PC-3 (cell line): ENCODE measurements around the gene GIMAP8. TPM values are rescaled to one million over a fixed set of nuclear protein-coding genes. Genes with fewer than 3 reads are reported as not detected.
"Not testable (repeated sequence)": the region's sequence is repeated elsewhere in the genome, so short reads cannot be mapped to it uniquely, and the experiment has no call there.

Source experiments
- ATAC-seq: fragments of 200-7000 bp; cut with Tn5 transposase; 2 replicates; pipeline ENCODE4 v1.9.1; 2020; ENCODE audit warnings: mild to moderate bottlenecking, moderate library complexity
- BruUV-seq: library from RNA; stranded (reverse); fragments of 400-500 nt; replicated peaks from 2 replicates; lab custom pipeline; 2021; lab: Mats Ljungman, UMichigan
- CTCF ChIA-PET: fragments of 300-600 bp; sonication (Branson Sonifier 250); formaldehyde crosslinking; loops from one replicate; lab custom pipeline; 2022; ENCODE audit warnings: antibody characterized with exemption; lab: Charles Lee
- POLR2A ChIA-PET: fragments of 300-600 bp; sonication (Branson Sonifier 250); formaldehyde crosslinking; loops from one replicate; lab custom pipeline; 2022; ENCODE audit warnings: antibody characterized with exemption; ENCODE audit not compliant: unreplicated experiment; lab: Charles Lee
- DNase-seq: peaks from one replicate; pipeline ENCODE4 v3.0.0-alpha.2; 2015
- H2AFZ ChIP-seq: fragments of 300-600 bp; sonication (generic); 2 replicates; pipeline ENCODE4 v1.6.0; 2016; ENCODE audit warnings: antibody characterized with exemption, low read length
- H3F3A ChIP-seq: fragments of 300-600 bp; sonication (generic); one replicate; pipeline ENCODE4 v1.6.0; 2017; ENCODE audit warnings: antibody characterized with exemption, low read length, control low read depth, mild to moderate bottlenecking; ENCODE audit not compliant: unreplicated experiment
- H3K27ac ChIP-seq: fragments of 300-600 bp; sonication (generic); 2 replicates; pipeline ENCODE4 v1.5.1; 2016; ENCODE audit warnings: mild to moderate bottlenecking, low read length
- H3K27me3 ChIP-seq: fragments of 300-600 bp; sonication (generic); 2 replicates; pipeline ENCODE4 v1.6.1; 2016; ENCODE audit warnings: low read length, mixed read lengths
- H3K36me3 ChIP-seq: fragments of 300-600 bp; sonication (generic); 2 replicates; pipeline ENCODE4 v1.6.1; 2016; ENCODE audit warnings: low read depth, mixed run types, low read length, mixed read lengths
- H3K4me1 ChIP-seq: fragments of 300-600 bp; sonication (generic); 2 replicates; pipeline ENCODE4 v1.5.1; 2016; ENCODE audit warnings: low read length; ENCODE audit not compliant: insufficient read depth
- H3K4me2 ChIP-seq: fragments of 300-600 bp; sonication (generic); 2 replicates; pipeline ENCODE4 v1.6.0; 2016; ENCODE audit warnings: low read length
- H3K4me3 ChIP-seq: fragments of 300-600 bp; sonication (generic); 2 replicates; pipeline ENCODE4 v1.5.1; 2016; ENCODE audit warnings: mild to moderate bottlenecking, low read length, mixed read lengths
- H3K79me2 ChIP-seq: fragments of 300-600 bp; sonication (generic); 2 replicates; pipeline ENCODE4 v1.6.1; 2017; ENCODE audit warnings: low read length, mixed read lengths
- H3K9ac ChIP-seq: fragments of 300-600 bp; sonication (generic); 2 replicates; pipeline ENCODE4 v1.6.0; 2016; ENCODE audit warnings: mild to moderate bottlenecking, low read length
- H3K9me2 ChIP-seq: fragments of 300-600 bp; sonication (generic); replicated peaks from 2 replicates; pipeline ENCODE4 v1.6.1; 2016; ENCODE audit warnings: mixed run types, low read length, mixed read lengths
- H3K9me3 ChIP-seq: fragments of 300-600 bp; sonication (generic); 2 replicates; pipeline ENCODE4 v1.6.1; 2016; ENCODE audit warnings: low read length, mixed read lengths
- H4K20me1 ChIP-seq: fragments of 300-600 bp; sonication (generic); 2 replicates; pipeline ENCODE4 v1.6.1; 2016; ENCODE audit warnings: low read length, mixed read lengths
- EZH2 ChIP-seq: fragments of 300-600 bp; sonication (generic); IDR thresholded peaks from one replicate; pipeline ENCODE4 v1.6.1; 2017; ENCODE audit warnings: antibody characterized with exemption, mild to moderate bottlenecking, low read length; ENCODE audit not compliant: unreplicated experiment
- EZH2phosphoT487 ChIP-seq: fragments of 300-600 bp; sonication (generic); IDR thresholded peaks from 2 replicates; pipeline ENCODE4 v1.6.1; 2018; ENCODE audit warnings: mild to moderate bottlenecking, antibody characterized with exemption, low read length, borderline replicate concordance
- intact Hi-C: fragments of 100-400 bp; cut with micrococcal nuclease; formaldehyde crosslinking; loops from 2 replicates; pipeline ENCODE4 v1.9.0; 2023
- total RNA-seq: library from RNA; depleted of rRNA; stranded (reverse); fragments of >200 nt; gene quantifications from 2 replicates; pipeline ENCODE4 v1.2.3, GENCODE V29; 2014
- TF ChIP-seq, protein P1 (sequence below): fragments of 300-600 bp; sonication (generic); conservative IDR thresholded peaks from 2 replicates; pipeline ENCODE4 v1.5.1; 2017; ENCODE audit warnings: antibody characterized with exemption, low read depth, mild to moderate bottlenecking, low read length

Gene GIMAP8
- total RNA-seq, 1 experiment from 2014 or later = not detected

DNA sequence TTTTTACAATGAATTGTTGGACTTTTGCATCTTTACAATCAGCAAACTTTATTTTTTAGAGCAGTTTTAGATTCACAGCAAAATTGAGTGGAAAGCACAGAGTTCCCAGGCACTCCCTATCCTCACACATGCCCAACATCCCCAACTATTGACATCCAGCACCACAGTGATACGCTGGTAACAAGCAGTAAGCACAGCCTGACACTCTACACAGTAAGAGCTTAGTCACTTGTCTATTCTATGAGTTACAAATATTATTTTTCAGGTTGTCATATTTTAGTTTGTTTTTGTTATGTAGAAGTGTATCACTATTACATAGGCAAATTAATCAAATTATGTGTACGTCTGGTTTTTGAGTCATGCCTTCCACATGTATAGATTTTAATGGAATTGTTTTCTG, 37.2 kb downstream of the GIMAP8 start:
- Histone ChIP-seq H3K9me2 (no peaks in the 10 kb centered on the region), H3F3A (no peaks in the 10 kb centered on the region), H3K79me2 (no peaks in the 10 kb centered on the region), H2AFZ (no peak overlapping the region), H3K36me3 (no peaks in the 10 kb centered on the region), H3K9me3 (no peaks in the 10 kb centered on the region), H3K9ac (no peak overlapping the region), H3K4me2 (no peak overlapping the region), H4K20me1 (no peaks in the 10 kb centered on the region), H3K27me3 (no peaks in the 10 kb centered on the region; the same call in 1 of the 2 replicates), H3K27ac (no peak overlapping the region), H3K4me1 (no peaks in the 10 kb centered on the region), H3K4me3 (no peak overlapping the region)
- no peak for DNase-seq
- no peak for ATAC-seq
- intact Hi-C loops = no loop called here
- no peak for TF ChIP-seq EZH2
- TF ChIP-seq, protein P1, sequence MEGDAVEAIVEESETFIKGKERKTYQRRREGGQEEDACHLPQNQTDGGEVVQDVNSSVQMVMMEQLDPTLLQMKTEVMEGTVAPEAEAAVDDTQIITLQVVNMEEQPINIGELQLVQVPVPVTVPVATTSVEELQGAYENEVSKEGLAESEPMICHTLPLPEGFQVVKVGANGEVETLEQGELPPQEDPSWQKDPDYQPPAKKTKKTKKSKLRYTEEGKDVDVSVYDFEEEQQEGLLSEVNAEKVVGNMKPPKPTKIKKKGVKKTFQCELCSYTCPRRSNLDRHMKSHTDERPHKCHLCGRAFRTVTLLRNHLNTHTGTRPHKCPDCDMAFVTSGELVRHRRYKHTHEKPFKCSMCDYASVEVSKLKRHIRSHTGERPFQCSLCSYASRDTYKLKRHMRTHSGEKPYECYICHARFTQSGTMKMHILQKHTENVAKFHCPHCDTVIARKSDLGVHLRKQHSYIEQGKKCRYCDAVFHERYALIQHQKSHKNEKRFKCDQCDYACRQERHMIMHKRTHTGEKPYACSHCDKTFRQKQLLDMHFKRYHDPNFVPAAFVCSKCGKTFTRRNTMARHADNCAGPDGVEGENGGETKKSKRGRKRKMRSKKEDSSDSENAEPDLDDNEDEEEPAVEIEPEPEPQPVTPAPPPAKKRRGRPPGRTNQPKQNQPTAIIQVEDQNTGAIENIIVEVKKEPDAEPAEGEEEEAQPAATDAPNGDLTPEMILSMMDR = no peak
- TF ChIP-seq EZH2phosphoT487 = no peak
- ChIA-PET POLR2A (no interaction called here), CTCF (no interaction called here)
- BruUV-seq = no TSS peak

DNA sequence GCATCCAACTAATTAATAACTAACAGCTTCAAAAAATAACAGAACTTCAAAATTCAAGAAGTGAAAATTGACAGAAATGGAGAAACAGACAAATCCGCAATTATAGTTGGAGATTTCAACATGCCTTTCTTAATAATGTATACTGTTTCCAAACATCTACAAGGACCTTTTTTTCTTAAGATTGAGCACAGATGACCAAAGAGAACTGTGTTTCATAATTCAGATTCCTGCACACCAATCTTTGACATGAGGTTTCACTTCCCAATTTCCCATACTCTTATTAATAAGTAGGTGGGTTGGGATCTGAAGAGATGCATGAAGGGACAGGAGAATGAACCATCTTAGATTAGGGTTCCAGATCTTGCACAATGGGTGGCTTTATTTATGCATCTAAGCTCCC, 39.4 kb downstream of the GIMAP8 start:
- Histone ChIP-seq H2AFZ (no peak overlapping the region), H3K9ac (no peak overlapping the region), H3K4me1 (no peaks in the 10 kb centered on the region), H3K9me2 (no peaks in the 10 kb centered on the region), H3K27me3 (no peaks in the 10 kb centered on the region; the same call in 1 of the 2 replicates), H3K4me3 (no peak overlapping the region), H3K36me3 (no peaks in the 10 kb centered on the region), H3K27ac (no peak overlapping the region), H3K9me3 (no peaks in the 10 kb centered on the region), H3K79me2 (no peaks in the 10 kb centered on the region), H3F3A (no peaks in the 10 kb centered on the region), H4K20me1 (no peaks in the 10 kb centered on the region), H3K4me2 (no peak overlapping the region)
- ATAC-seq (no peak), DNase-seq (no peak)
- CTCF ChIA-PET = no interaction called here
- intact Hi-C loops = no loop called here
- TF ChIP-seq, protein P1 = no peak
- no peak for TF ChIP-seq EZH2phosphoT487
- TF ChIP-seq EZH2 = no peak
- POLR2A ChIA-PET = interaction anchor here (0.6 kb wide), 1 partner anchor 10 kb away, joined by 3 read pairs; no protein-coding TSS in a partner anchor
- no TSS peak for BruUV-seq

DNA sequence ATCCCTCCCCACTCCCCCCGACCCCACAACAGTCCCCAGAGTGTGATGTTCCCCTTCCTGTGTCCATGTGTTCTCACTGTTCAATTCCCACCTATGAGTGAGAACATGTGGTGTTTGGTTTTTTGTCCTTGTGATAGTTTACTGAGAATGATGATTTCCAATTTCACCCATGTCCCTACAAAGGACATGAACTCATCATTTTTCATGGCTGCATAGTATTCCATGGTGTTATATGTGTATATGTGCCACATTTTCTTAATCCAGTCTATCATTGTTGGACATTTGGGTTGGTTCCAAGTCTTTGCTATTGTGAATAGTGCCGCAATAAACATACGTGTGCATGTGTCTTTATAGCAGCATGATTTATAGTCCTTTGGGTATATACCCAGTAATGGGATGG, 43.0 kb downstream of the GIMAP8 start:
- H3K27me3 ChIP-seq, DNase-seq, CTCF ChIA-PET, H3K9ac ChIP-seq, H3K4me2 ChIP-seq, H3K36me3 ChIP-seq, H3F3A ChIP-seq, H3K27ac ChIP-seq, H3K4me3 ChIP-seq, H3K4me1 ChIP-seq, H2AFZ ChIP-seq, intact Hi-C loops, H4K20me1 ChIP-seq, BruUV-seq, H3K9me3 ChIP-seq, H3K79me2 ChIP-seq, ATAC-seq, H3K9me2 ChIP-seq, POLR2A ChIA-PET: not testable (repeated sequence)
